Thoracic aorta (tissue), 2 donors: ENCODE data around the gene VAMP7. TPM values are rescaled to one million over a fixed set of nuclear protein-coding genes. Genes with fewer than 3 reads are reported as not detected.

Experiments used
- ATAC-seq: fragments of 150-250 bp; one replicate; pipeline ENCODE4 v1.8.0; 2017; ENCODE audit warnings: low read depth; ENCODE audit not compliant: insufficient number of reproducible peaks, low FRiP score
- DNase-seq: peaks from one replicate; pipeline ENCODE4 v3.0.0-alpha.2; 2020; ENCODE audit warnings: low spot score
- H3K27ac ChIP-seq, 2 donors: fragments of 200-600 bp; sonication (generic); 1 replicate in 1 of 2; 2 replicates in 1 of 2; pipeline ENCODE4 v1.5.1; 2016; ENCODE audit warnings: mild to moderate bottlenecking in 2 of 2, moderate library complexity in 2 of 2
- H3K27me3 ChIP-seq: fragments of 200-600 bp; sonication (generic); replicated peaks from 2 replicates; pipeline ENCODE4 v1.6.0; 2016; ENCODE audit warnings: mild to moderate bottlenecking; ENCODE audit not compliant: insufficient read depth
- H3K36me3 ChIP-seq: fragments of 200-600 bp; sonication (generic); one replicate; pipeline ENCODE4 v1.5.1; 2016
- H3K4me1 ChIP-seq, 2 donors: fragments of 200-600 bp; sonication (generic); 1 replicate in 1 of 2; 2 replicates in 1 of 2; pipeline versions ENCODE4 v1.5.1 to v1.6.0; 2016; ENCODE audit warnings: low read depth in 2 of 2, mild to moderate bottlenecking in 1 of 2; ENCODE audit not compliant: control insufficient read depth in 1 of 2
- H3K4me3 ChIP-seq: fragments of 200-600 bp; sonication (generic); 2 replicates; pipeline ENCODE4 v1.5.1; 2016; ENCODE audit warnings: mild to moderate bottlenecking
- H3K9me3 ChIP-seq: fragments of 200-600 bp; sonication (generic); 2 replicates; pipeline ENCODE4 v1.5.1; 2016
- total RNA-seq, 2 donors: library from RNA; depleted of rRNA; stranded (reverse); fragments of >200 nt; gene quantifications; one replicate each; pipeline versions ENCODE4 v1.1.0 to v1.2.3, GENCODE V29; 2016
- TF ChIP-seq, protein P1 (sequence below): fragments of 200-600 bp; sonication (generic); IDR thresholded peaks from one replicate; pipeline ENCODE4 v1.5.1; 2019; ENCODE audit warnings: antibody characterized with exemption

The VAMP7 gene
- total RNA-seq, 2 donors from 2014 or later: 29.2 to 35.6 TPM

DNA sequence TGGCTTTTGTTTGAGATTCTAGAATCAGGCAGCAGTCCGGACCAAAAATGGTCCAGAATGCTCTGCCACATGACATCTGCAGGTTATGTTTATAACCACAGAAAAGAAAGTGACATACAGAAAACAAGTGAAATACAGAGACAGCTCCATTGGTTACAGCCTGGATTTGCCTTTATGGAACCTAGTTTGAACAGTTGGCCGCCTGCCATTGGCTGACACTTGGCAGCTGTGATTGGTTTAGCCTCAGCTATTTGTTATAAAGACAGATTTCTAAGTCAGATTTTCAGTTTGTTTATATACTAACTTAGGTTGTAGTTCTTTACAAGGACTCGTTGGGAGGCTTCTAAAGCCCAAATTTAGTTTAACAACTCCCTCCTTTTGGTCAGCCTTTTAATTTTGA is 75.5 kb downstream of the VAMP7 start:
- DNase-seq (no peak), ATAC-seq (no peak)
- no peaks in the 10 kb centered on the region for H3K9me3 ChIP-seq
- H3K4me1 ChIP-seq: no peaks in the 10 kb centered on the region
- H3K4me3 ChIP-seq: no peak overlapping the region
- no peak overlapping the region for H3K27ac ChIP-seq
- no peaks in the 10 kb centered on the region for H3K27me3 ChIP-seq
- TF ChIP-seq, protein P1, sequence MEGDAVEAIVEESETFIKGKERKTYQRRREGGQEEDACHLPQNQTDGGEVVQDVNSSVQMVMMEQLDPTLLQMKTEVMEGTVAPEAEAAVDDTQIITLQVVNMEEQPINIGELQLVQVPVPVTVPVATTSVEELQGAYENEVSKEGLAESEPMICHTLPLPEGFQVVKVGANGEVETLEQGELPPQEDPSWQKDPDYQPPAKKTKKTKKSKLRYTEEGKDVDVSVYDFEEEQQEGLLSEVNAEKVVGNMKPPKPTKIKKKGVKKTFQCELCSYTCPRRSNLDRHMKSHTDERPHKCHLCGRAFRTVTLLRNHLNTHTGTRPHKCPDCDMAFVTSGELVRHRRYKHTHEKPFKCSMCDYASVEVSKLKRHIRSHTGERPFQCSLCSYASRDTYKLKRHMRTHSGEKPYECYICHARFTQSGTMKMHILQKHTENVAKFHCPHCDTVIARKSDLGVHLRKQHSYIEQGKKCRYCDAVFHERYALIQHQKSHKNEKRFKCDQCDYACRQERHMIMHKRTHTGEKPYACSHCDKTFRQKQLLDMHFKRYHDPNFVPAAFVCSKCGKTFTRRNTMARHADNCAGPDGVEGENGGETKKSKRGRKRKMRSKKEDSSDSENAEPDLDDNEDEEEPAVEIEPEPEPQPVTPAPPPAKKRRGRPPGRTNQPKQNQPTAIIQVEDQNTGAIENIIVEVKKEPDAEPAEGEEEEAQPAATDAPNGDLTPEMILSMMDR: no peak
- no peaks in the 10 kb centered on the region for H3K36me3 ChIP-seq

DNA sequence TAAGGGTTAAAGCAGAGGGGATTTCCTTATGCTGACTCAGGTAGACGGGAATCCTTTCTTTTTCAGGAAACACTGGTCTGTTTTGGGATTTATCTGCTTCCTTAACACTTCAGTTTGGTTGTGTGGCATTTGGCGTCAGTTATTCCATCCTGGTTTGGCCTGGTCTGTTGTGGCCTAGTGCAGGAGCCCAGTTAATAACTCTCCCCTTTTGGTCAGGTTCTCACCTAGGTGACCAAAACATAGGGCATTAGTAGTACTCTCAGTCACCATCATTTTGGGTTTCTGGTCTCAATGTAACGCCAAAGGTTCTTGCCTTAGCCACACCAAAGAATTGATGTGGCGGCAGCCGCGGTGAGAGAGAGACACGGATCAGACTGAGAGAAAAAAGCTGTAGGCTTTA is 76.7 kb downstream of the VAMP7 start:
- H3K27ac ChIP-seq: no peak overlapping the region
- no peaks in the 10 kb centered on the region for H3K4me1 ChIP-seq
- no peak overlapping the region for H3K4me3 ChIP-seq
- TF ChIP-seq, protein P1: no peak
- DNase-seq (no peak), ATAC-seq (no peak)
- H3K9me3 ChIP-seq: no peaks in the 10 kb centered on the region
- H3K27me3 ChIP-seq: no peaks in the 10 kb centered on the region
- no peaks in the 10 kb centered on the region for H3K36me3 ChIP-seq

DNA sequence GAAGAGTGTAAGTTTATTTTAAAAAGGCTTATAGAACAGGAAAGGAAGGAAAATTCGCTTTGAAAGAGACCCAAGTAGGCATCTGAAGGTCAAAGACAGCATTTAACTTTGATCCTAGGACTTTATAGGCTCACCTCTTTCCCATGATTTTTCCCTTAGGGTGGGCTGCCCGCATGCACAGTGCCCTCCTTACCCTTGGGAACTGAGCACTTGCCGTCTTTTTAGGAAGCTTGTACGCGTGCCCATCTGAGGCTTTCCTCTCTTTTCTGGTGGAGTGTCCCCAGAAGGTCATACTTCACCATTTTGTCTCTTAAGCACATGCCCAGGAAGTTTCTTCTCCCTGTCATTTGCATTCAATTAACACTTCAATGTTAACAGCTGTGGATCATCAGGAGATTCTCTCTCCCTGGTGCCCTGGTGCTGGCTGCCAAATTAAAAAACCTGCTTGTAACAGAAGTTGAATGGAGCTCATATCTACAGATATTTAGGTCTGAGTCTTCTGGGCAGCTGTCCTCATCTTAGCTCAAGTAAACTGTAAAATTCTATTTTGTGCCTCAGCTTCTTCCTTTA is 78.0 kb downstream of the VAMP7 start:
- DNase-seq (no peak), ATAC-seq (no peak)
- TF ChIP-seq, protein P1: no peak
- H3K9me3 ChIP-seq: no peaks in the 10 kb centered on the region
- no peaks in the 10 kb centered on the region for H3K36me3 ChIP-seq
- H3K4me1 ChIP-seq: no peaks in the 10 kb centered on the region
- H3K27me3 ChIP-seq: no peaks in the 10 kb centered on the region
- no peak overlapping the region for H3K4me3 ChIP-seq
- H3K27ac ChIP-seq: no peak overlapping the region

DNA sequence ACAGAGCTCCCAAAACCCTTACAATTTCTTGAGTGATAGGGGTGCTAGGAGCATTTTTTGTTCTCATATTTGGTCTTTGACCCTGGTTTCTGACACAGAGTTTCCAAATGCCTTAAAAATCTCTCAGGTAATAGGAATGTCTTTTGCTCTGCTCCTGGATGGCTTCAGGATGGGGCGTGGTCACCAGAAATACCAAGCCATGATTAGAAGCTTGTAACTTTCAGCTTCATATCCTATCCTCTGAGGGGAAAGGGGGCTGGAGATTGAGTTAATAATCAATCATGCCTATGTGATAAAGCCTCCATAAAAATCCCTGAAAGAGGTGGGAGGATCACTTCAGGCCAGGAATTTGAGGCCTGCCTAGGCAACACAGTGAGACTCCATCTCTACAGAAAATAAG is 81.8 kb downstream of the VAMP7 start:
- H3K9me3 ChIP-seq: no peaks in the 10 kb centered on the region
- TF ChIP-seq, protein P1: no peak
- no peaks in the 10 kb centered on the region for H3K27me3 ChIP-seq
- H3K36me3 ChIP-seq: no peaks in the 10 kb centered on the region
- no peaks in the 10 kb centered on the region for H3K4me1 ChIP-seq
- ATAC-seq (no peak), DNase-seq (no peak)
- no peak overlapping the region for H3K27ac ChIP-seq
- no peak overlapping the region for H3K4me3 ChIP-seq

DNA sequence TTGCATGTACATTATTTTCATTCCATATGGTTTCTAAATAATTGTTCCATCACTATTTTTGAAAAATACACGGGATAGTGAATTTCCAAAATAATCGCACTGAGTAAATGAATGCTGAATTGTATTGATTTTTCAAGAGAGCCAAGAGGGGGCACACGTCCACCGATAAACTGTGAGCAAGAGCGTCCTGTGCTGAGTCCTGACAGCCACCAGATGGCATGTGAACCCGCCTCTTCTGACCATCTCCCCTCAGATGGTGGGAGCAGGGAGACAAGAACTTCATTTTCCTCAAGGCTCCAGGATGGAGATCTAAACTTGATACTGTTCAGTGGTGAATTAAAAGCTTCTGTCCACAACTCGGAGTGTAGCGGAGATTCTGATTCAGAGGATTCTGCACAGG is 85.7 kb downstream of the VAMP7 start:
- H3K27me3 ChIP-seq: no peaks in the 10 kb centered on the region
- DNase-seq (no peak), ATAC-seq (no peak)
- no peaks in the 10 kb centered on the region for H3K4me1 ChIP-seq
- no peak overlapping the region for H3K27ac ChIP-seq
- H3K36me3 ChIP-seq: no peaks in the 10 kb centered on the region
- no peak overlapping the region for H3K4me3 ChIP-seq
- no peaks in the 10 kb centered on the region for H3K9me3 ChIP-seq
- TF ChIP-seq, protein P1: no peak
